ENCODE data around the gene SDK1.

DNA sequence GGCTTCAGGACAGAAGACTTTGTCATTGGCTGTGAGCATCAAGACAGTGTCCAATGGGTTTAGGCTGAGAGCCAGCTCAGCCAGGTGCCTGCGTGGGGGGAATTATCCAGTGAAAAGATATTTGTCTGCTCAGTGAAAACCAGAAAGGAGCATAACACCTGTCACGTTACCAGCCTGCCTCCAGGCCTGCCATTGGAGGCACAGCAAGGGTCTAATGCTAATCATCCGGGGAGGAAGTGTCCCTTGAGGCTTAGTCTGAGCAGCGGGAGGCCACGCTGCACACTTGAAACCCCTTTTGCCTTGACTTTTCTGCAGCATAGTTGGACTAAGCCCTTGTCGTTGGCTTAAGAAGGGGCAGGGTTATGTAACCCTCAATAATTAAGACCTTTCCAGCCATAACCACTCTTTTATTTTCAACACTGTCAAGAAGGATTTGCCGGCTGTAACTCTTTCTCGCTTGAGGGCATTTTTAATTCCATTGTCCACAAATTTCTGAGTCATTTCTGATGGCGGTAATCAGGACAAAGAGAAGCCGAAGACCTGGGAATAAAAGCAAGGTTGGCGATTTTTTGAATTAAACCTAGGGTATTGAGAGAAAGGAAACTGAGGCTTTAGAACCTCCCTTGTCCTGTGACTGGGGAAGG lies 741.5 kb downstream of the SDK1 start:
- TF ChIP-seq POLR2AphosphoS5 (IDR thresholded peaks at IDR 0.05; ENCODE audit: insufficient read depth in 1 of 2, low read depth in 1 of 2) (no peak), POLR2A (IDR thresholded peaks at IDR 0.05) (no peak)
- TF ChIP-seq, protein P1, sequence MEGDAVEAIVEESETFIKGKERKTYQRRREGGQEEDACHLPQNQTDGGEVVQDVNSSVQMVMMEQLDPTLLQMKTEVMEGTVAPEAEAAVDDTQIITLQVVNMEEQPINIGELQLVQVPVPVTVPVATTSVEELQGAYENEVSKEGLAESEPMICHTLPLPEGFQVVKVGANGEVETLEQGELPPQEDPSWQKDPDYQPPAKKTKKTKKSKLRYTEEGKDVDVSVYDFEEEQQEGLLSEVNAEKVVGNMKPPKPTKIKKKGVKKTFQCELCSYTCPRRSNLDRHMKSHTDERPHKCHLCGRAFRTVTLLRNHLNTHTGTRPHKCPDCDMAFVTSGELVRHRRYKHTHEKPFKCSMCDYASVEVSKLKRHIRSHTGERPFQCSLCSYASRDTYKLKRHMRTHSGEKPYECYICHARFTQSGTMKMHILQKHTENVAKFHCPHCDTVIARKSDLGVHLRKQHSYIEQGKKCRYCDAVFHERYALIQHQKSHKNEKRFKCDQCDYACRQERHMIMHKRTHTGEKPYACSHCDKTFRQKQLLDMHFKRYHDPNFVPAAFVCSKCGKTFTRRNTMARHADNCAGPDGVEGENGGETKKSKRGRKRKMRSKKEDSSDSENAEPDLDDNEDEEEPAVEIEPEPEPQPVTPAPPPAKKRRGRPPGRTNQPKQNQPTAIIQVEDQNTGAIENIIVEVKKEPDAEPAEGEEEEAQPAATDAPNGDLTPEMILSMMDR (IDR thresholded peaks at IDR 0.05) = no peak

Measured in vagina (tissue), 2 donors.